Choroid plexus epithelial cell (primary cell): ENCODE data around the gene C14orf93.
"Not testable (repeated sequence)": the region's sequence is repeated elsewhere in the genome, so short reads cannot be mapped to it uniquely, and the experiment has no call there.

ENCODE experiments used
- DNase-seq: peaks from one replicate; pipeline ENCODE4 v3.0.0-alpha.2; 2010; ENCODE audit warnings: low read depth
- H3K4me3 ChIP-seq: 2 replicates; pipeline ENCODE4 v1.5.1; 2011; ENCODE audit warnings: low read depth, mild to moderate bottlenecking, control low read depth, low read length, moderate library complexity
- TF ChIP-seq, protein P1 (sequence below): conservative IDR thresholded peaks from 2 replicates; pipeline ENCODE4 v1.5.1; 2011; ENCODE audit warnings: low read depth, mild to moderate bottlenecking, control low read depth, inconsistent platforms, low read length, moderate library complexity

The C14orf93 gene

DNA sequence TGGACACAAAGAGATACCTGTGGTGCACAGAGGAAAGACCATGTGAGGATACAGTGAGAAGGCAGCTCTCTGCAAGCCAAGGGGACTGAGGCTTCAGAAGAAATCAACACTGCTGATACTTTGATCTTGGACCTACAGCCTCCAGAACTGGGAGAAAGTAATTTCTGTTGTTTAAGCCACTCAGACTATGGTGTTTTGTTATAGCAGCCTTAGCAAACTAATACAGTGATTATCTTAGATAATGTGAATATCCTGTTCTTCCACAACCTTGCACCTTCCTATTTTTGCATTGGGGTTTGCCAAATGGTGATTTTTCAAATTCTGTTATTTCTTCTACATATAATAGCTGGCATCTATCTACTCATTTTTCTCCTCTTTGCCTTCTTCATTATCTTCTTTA, 8.2 kb upstream of the C14orf93 start:
- no peak overlapping the region for H3K4me3 ChIP-seq
- TF ChIP-seq, protein P1, sequence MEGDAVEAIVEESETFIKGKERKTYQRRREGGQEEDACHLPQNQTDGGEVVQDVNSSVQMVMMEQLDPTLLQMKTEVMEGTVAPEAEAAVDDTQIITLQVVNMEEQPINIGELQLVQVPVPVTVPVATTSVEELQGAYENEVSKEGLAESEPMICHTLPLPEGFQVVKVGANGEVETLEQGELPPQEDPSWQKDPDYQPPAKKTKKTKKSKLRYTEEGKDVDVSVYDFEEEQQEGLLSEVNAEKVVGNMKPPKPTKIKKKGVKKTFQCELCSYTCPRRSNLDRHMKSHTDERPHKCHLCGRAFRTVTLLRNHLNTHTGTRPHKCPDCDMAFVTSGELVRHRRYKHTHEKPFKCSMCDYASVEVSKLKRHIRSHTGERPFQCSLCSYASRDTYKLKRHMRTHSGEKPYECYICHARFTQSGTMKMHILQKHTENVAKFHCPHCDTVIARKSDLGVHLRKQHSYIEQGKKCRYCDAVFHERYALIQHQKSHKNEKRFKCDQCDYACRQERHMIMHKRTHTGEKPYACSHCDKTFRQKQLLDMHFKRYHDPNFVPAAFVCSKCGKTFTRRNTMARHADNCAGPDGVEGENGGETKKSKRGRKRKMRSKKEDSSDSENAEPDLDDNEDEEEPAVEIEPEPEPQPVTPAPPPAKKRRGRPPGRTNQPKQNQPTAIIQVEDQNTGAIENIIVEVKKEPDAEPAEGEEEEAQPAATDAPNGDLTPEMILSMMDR, result no peak
- no peak for DNase-seq

DNA sequence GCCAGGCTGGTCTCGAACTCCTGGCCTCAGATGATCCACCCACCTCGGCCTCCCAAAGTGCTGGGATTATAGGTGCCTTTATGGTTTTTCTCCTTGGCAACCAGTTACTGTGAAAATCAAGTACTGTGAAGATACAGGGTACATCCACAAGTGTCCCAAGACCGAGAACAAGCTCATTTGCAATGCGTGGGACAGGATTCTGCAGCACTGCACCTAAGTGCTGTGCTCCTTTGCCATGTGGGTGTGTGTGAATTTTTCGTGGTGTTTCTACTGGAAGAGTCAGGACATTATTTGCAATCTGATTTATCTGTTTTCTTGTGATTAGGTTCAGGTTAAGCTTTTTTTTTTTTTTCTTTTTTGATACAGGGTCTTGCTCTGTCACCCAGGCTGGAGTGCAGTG, 7.1 kb upstream of the C14orf93 start:
- no peak for DNase-seq
- H3K4me3 ChIP-seq, result no peak overlapping the region
- TF ChIP-seq, protein P1, result no peak

DNA sequence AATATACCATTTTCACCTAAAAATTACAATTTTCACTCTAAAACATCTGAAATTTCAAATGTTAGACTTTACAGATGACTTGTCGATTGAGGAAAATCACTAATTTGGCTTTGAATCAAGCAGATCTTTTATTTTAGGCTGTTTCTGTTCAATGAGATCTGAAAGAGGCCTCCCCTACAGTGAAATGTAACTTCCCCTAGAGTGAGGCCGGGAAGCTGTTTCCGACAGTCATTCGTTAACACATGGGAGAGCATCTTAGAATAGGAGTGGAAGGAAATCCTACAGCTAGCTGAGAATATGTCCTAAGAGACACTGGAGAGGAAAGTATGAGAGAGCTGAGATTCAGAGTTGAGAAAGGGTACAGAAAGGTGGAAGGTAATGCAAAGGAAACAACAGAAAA, 5.7 kb upstream of the C14orf93 start:
- no peak overlapping the region for H3K4me3 ChIP-seq
- no peak for DNase-seq
- TF ChIP-seq, protein P1, result no peak

DNA sequence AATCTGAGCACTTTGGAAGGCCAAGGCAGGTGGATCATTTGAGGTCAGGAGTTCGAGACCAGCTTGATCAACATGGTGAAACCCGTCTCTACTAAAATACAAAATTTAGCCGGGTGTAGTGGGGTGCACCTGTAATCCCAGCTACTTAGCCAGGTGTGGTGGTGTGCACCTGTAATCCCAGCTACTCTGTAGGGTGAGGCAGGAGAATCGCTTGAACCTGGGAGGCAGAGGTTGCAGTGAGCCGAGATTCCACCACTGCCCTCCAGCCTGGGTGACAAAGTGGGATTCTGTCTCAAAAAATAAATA, 3.8 kb upstream of the C14orf93 start:
- not testable (repeated sequence) for DNase-seq, H3K4me3 ChIP-seq

DNA sequence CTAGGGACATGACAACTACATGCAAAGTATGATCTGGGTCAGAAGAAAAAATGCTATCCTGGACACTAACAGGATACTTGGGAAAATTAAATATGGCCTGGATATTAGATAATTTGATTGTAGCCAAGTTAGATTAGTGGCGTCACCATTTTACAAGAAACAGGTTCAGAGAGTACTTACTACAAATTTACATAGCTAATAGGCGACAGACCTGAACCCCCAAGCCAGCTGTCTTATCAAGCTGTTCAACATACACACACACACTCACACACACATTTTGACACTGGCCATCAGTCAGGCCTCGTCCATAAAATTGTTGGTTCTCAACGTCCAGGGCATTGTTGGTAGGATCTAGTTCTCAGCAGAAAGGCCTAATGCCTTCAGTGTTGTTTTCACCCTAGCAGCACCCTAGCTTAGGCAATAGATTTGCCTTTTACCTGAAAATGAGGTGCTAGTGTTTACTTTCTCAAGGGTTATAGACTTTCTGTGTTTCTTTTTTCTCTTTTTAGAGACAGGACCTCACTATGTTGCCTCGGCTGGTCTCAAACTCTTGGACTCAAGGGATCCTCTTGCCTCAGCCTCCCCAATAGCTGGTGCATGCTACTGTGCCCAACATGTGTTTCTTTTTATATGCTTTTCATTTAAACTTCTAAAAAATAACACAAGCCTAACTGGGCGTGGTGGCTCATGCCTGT, 3.3 kb upstream of the C14orf93 start:
- TF ChIP-seq, protein P1, result no peak

DNA sequence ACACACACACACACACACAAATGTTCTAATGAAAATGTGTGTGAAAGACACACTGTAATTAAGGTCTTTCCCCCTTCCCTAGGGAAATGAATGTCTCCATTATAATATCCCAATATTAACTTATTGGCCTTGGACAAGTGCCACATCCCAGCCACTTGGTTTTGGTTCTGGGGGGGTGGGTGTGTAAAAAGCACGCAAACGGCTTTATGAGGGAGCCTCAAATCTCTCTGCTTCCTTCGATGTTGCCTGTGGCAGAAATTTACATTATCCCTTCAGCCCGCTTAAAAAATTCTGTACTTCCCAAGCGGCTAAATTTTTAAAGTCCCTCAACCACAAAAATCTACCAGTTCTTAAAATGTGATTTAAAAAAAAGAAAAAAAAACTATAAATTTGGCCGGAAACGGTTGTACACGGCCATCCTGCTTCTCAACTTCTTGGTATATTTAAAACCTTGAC, 432 bp downstream of the C14orf93 start:
- TF ChIP-seq, protein P1, result no peak
- peak overlapping the region; percentile 53 for H3K4me3 ChIP-seq
- DNase-seq, result no peak

More for the DNA sequence above, 3.3 kb upstream of the C14orf93 start:
- DNase-seq, result no peak
- no peak overlapping the region for H3K4me3 ChIP-seq

DNA sequence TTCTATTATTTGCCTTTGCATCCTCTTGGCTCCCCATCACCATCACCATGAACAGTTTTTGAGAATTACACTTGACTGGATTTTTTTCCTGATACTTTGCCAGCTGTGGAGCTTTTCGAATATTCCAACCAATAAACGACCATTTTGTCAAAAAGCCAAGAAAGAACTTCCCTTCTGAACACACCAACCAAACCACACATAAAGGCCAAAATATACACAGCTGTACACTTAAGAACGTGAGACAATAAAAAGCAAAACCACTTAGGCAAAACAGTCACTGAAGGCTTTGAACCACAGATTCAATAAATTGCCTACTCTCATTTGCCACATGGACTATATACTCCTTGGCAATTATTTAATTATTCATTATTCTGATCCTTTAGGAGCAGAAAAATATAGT, 1.1 kb downstream of the C14orf93 start:
- no peak overlapping the region for H3K4me3 ChIP-seq
- DNase-seq, result no peak
- TF ChIP-seq, protein P1, result no peak
